OCI-M2 (cell line): Measurements from ENCODE around the gene MACIR.
A peak's percentile ranks its signal among the peaks of the same experiment; 100 is the strongest.
"Not testable (repeated sequence)": the region's sequence is repeated elsewhere in the genome, so short reads cannot be mapped to it uniquely, and the experiment has no call there.

Experiments
- DNase-seq: peaks from one replicate; lab custom pipeline; 2025; ENCODE audit not compliant: unreplicated experiment; lab: John Stamatoyannopoulos, UW

The MACIR gene

GRCh38 chr5:103258368-103258956 is at the start of gene MACIR:
TSS of gene MACIR (plus strand) at chr5:103258763. CDS start at chr5:103275920, 17,157 bp downstream.
- DNase-seq, result peak; percentile 59

DNA sequence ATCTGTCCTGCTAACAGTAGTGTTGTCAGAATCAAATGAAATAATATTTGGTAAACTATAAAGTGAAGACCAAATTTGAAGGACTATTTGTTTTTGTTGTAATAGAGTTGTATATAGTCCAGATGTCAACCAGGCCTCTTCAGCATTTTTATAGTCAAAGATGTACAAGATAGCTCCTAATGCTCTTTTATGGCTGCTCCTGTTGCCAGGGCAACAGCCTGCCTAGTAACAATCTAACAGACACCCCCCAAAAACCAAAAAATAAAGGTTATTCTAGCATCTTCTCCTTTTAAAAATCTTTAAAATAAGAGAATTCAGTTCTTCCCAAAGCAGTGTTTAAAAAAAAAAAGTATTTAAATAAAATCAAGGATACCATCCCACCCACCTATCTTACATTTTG is 49.5 kb upstream of the MACIR start:
- DNase-seq, result no peak

- DNase-seq, result no peak
Observed at GRCh38 chr5:103210952-103211351, 47.6 kb upstream of the MACIR start.

DNA sequence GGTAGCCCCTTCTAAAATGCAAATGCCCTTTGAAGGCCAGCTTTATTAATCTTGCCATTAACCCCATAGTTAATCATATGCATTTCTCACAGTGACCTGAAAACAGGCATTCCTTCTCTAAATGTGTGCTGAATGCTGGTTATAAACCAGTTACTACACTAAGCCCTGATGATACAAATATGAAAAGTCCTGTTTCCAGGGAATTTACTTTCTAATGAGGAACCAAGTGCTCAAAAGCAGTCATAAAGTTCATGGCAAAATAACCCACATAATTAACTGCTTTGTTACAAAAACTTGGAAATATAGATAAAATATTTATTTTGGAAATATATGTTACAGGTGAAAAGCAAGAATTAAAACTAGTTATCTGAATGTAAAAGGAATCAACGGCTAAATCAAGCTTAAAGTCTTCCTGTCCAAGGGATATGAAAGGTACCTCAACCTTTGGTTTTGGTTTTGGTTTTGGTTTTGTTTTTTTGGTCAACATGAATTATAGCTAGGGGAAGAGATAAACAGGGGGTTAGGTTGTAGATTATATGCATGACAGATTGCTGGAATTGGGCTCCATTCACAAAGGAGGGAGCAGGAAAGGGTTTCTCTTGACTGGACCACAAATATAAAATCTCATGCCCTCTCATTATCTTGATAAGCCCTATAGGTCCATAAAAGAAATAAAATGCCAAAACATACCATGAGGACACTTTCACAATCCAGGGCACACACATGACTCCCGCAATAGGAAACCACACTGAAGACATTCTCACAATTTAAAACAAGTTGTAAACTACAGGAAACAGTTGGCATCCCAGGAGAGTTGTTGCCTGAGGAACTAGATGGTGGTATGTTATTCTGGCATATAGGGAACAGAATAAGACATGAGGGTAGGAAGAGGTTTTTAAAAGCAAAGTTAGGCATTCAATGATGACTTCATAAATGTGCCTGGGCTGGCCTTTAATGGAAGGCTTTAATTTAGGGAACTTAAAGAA is 46.7 kb upstream of the MACIR start:
- no peak for DNase-seq

- no peak for DNase-seq
Observed at GRCh38 chr5:103216137-103216536, 42.4 kb upstream of the MACIR start.

GRCh38 chr5:103216697-103217096 is 41.9 kb upstream of the MACIR start:
- no peak for DNase-seq

DNA sequence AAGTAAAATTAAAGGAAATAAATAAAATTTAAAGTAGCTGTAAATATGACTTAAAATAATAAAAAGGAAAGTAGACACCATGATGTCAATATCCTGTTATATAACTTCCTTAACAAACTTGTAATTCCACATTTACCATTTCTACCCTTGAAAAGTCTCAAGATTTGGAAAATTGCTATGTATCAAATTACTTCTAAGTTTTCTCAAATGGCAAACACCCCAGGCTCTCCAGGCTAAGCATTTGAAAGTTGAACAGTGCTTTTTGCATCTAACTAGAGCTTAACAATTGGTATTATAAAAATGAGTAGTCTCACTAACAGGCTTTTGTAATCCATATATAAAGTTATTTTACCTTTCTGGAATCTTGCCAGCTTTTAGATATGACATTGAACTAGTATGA is 41.5 kb upstream of the MACIR start:
- no peak for DNase-seq

DNA sequence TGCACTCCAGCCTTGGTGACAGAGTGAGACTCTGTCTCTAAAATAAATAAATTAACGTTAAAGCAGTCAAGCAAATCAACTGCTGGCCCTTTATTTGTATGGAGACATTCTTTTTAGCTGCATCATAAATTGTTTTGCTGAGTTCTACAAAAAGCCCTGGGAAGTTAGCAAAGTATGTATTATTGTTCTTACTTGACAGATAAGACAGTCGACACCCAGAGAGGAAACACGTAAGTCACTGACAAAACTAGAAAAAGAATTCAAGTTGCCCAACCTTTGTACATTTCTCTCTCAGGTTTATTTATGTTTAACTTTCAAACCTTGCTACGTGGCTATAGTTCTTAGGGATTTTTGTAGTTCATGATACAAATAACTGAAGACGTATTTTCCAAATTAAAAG is 40.4 kb upstream of the MACIR start:
- DNase-seq, result no peak

- not testable (repeated sequence) for DNase-seq
Observed at GRCh38 chr5:103219074-103219473, 39.5 kb upstream of the MACIR start.

DNA sequence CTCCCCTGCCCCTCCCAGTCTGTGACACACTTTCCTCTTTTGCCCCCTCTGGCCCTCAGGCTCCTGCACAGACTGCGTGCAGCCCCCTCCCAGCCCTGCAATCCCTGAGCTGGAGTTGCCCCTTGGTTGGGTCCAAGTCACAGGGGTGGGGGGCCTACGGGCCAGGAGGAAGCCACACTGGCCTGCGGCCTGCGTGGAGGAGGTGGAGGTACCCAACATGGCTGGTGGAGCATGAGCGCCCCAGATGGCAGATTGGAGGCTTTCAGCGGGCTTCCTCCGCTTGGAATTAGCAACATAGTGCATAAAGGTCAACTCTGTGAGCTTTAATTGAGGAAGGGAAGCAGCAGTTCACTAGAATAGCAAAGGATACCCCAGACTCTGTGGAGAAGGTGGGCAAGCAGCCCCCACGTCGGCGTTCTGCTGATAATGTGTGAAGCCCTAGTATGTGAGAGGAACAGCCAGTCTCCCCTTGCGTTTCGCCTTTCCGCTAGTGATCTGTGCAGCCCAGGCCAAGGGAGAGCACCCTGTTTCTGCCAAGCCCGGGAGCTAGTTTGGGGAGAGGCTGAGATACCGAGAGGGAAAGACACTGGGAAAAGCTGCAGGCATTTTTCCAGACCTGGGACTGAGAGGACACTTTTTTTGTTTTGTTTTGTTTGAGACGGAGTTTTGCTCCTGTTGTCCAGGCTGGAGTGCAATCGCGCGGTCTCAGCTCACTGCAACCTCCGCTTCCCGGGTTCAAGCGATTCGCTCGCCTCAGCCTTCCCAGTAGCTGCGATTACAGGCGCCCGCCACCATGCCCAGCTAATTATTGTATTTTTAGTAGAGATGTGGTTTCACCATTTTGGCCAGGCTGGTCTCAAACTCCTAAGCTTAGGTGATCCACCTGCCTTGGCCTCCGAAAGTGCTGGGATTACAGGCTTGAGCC is 35.3 kb upstream of the MACIR start:
- DNase-seq, result no peak

DNA sequence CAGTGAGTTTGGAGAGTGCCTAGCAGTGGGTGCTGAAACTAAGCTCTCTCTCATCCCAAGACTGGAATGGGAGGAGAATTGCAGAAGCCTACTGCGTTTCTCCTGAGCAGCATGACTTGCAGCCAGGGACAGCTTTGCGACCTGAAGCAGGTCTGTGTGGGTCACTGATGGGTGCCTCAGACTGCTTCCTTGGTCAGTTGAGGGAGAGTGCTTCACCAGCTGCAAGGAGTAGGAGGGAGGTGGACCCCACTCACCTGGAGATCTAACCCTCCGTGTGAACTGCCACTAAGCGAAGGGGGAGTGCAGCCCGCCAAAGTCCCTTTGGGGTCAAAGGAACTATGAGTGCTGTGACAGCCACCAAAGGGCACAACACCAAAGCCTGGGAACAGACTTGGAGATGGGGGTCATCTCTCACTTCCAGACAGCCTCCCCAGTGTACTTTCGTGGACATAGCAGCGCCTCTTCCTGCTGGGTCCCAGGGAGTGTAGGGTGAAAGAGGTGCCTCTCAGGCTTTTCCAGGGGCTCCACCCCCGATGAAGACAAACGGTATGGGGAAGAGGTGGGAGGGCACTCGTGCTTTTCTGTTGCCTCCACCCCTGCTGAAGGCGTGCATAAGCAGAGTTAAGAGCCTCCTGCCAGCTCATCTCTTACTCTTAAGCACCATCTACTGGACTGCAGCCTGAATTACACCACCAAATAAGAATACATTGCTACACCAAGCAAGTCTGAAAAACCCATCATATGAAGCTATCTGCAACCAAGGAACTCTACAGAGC is 34.3 kb upstream of the MACIR start:
- DNase-seq, result no peak

- no peak for DNase-seq
Observed at GRCh38 chr5:103224894-103225246, 33.7 kb upstream of the MACIR start.

DNA sequence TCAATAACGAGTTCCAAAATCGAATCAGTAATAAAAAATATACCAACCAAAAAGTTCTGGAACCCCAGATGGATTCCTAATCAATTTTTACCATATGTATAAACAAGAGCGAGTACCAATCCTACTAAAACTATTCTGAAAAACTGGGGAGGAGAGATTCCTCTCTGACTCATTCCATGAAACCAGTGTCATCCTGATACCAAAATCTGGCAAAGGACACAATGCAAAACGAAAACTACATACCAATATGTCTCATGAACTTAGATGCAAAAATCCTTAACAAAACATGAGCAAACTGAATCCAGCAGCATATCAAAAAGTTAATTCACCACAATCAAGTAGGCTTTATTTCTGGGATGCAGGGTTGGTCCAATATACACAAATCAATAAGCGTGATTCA is 30.5 kb upstream of the MACIR start:
- no peak for DNase-seq

DNA sequence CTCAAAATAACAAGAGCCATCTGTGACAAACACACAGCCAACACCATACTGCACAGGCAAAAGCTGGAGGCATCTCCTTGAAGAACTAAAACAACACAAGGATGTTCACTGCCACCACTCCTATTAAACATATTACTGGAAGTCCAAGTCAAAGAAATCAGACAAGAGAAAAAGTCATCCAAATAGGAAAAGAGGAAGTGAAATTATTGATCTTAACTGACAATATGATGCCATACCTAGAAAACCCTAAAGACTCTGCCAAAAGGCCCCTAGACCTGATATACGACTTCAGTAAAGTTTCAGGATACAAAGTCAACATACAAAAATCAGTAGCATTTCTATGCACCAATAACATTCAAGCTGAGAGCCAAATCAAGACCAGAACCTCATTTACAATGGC is 30.0 kb upstream of the MACIR start:
- no peak for DNase-seq

- no peak for DNase-seq
Observed at GRCh38 chr5:103232393-103232999, 26.1 kb upstream of the MACIR start.

DNA sequence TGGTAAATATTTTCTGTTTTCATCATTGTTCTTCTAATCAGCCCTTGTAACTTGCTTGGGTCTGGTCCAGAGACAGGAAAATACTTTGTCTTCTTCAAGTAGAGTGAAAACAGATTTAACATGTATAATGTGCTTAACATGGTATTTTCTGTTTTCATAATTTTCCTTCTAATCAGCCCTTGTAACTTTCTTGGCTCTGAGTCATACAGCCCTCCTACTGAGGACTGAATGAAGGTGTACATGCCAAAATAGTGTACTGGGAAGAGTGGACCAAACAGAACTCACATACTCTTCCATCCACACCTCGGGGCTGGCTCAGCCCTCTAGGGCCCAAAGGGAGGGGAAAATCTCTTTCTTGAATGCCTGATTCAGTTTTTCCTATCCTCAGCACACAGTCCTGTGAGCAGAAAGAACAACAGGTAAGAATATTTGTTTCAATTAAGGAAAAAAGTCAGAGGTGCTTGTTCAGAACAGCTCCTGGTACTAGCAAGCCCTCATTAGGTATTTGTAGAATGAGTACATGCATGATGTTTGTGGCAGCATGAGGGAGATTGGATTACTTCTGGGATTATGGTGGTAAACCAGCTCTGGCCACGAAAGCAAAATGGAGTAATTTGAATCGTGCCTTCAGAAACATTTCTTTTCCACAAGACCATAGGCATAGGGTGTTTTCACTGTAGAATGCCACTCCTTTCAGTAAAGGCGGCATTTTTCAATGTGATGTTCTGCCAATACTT is 24.2 kb upstream of the MACIR start:
- no peak for DNase-seq

- no peak for DNase-seq
Observed at GRCh38 chr5:103235891-103236290, 22.7 kb upstream of the MACIR start.

DNA sequence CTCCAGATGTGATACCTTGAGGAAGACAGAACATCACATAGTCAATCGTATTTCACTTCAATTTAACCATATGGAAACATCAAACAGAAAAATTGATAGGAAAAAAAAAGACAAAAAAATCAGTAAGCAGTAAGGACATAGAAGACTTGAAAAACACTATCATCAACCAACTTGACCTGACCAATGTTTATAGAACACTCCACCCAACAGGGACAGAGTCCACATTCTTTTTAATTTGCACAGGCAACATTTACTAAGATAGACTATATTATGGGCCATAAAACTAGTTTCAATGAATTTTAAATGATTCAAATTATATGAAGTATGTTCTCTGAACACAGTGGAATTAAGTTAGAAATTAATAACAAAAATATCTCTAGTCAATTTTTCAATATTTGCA is 20.8 kb upstream of the MACIR start:
- DNase-seq, result no peak

DNA sequence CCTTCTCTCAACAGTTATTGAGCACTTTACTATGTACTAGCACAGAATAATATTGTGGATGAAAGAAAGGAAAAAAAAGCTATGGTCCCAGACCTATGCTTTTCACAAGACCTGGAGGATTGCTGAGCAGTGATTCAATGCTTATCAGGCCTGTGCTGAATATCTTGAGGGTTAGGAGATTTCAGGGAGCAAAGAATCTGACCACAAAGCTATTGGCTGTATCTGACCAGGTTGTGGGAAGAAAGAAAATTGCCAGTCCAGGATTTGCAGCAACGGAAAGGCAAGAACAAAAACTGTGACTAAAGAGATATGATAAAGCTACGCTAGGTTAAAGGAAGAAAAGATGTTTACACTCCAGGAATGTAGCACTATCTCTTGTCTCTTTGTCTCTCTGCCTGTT is 14.9 kb upstream of the MACIR start:
- no peak for DNase-seq

DNA sequence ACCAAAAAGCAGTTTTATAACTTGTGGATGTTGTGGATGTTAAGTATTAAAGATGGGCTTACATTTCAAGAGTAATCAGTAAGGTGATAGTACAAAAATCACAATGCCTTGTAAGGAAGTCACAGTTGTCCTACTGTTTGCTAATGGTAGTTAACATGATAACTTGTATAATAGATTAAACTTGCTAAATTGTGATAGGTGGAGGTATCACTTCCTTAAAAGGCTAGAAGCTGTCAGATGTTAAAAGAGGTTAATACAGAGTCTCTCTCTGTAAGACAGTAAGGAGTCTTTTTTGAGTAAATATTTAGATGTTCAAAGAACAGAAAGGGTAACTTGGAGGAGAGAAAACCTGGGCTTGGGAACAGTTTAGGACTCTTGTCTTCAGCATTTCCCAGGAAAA is 14.2 kb upstream of the MACIR start:
- DNase-seq, result no peak
